Measurements from ENCODE around the gene FAM170B.

DNA sequence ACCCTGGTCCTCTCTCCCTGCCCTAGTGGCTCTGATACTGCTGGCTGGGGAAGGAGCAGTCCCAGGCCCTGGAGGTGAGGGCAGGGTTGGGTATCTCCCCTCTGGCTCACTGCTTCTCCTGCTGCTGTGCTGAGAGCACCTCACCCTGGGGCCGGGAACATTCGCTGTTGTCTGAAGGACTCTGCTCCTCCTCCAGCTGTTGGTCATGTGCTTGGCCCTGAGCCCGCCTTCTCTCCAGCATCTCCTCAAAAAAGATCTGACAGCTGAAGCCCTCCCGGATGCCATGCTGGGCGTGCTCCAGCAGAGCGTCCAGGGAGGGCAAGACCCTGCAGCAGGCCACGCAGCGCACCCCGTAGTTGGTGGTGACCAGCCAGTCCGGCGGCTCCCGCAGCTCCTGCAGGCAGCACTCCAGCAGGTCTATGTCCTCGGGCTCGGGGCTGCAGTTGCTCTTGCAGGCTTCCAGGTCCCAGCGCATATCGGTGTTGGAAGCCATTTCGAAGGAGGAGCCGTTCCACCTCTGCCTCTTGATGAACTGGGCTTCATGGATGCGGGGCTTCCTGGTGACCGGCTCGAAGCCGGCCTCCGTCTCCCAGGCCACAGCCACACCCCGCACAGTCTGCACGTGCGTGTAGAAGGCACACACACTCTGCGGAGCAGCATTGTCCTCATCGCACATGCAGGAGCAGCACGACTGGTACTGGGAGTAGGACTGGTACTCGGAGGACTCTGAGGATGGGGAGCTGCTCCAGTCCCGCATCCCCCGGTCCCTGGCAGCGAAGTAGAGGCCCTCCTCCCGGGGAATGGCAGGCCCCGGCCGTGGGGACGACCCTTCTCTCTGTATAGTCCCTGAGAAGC lies 2.1 kb downstream of the FAM170B start:
- TF ChIP-seq POLR2A (IDR thresholded peaks at IDR 0.05) (no peak), CTCF (IDR thresholded peaks at IDR 0.05) (no peak)

All from vagina (tissue), 2 donors.